ENCODE data around the gene RPL36A. TPM values are rescaled to one million over a fixed set of nuclear protein-coding genes. Genes with fewer than 3 reads are reported as not detected.
A peak's percentile ranks its signal among the peaks of the same experiment; 100 is the strongest.

The RPL36A gene
- total and polyA plus RNA-seq, 10 of the 15 experiments (the other 5 are each of a cell fraction or from before 2014, with no cell fraction given) = 425 to 4,528 (median 3,270) TPM

GRCh38 chrX:101390664-101391525 is at the start of gene RPL36A (continued):
- no peak for TF ChIP-seq IRF5 (IDR thresholded peaks at IDR 0.05; ENCODE audit: borderline replicate concordance)
- TF ChIP-seq KDM1A (IDR thresholded peaks at IDR 0.05; ENCODE audit: borderline replicate concordance) = no peak
- no peak for TF ChIP-seq WRNIP1 (IDR thresholded peaks at IDR 0.05; ENCODE audit: borderline replicate concordance, low read depth, low read length)
- no peak for TF ChIP-seq USF2 (IDR thresholded peaks at IDR 0.05; ENCODE audit: borderline replicate concordance, low read depth, low read length)
- peak; percentile 40 for TF ChIP-seq RELA (IDR thresholded peaks at IDR 0.05; ENCODE audit: borderline replicate concordance, partially characterized antibody)
- peak in 1 of 2 experiments; percentile 44; a peak in 2 of 3 replicates for TF ChIP-seq EGR1 (IDR thresholded peaks at IDR 0.05; ENCODE audit: borderline replicate concordance in 1 of 2, low read depth in 2 of 2, low read length in 2 of 2)
- no peak for TF ChIP-seq NFYA (IDR thresholded peaks at IDR 0.05; ENCODE audit: borderline replicate concordance, low read depth, low read length)
- peak; percentile 28; the same call in 1 of the 2 replicates for TF ChIP-seq TCF12 (IDR thresholded peaks at IDR 0.05; ENCODE audit: low read depth, low read length)
- TF ChIP-seq HCFC1 (IDR thresholded peaks at IDR 0.05; ENCODE audit: low read length) = peak; percentile 48
- TF ChIP-seq CBX3 (IDR thresholded peaks at IDR 0.05; ENCODE audit: borderline replicate concordance, low read depth) = no peak
- peak; percentile 78 for TF ChIP-seq MYC (IDR thresholded peaks at IDR 0.05; ENCODE audit: insufficient read depth, insufficient read length, insufficient replicate concordance, low read length, severe bottlenecking)
- TF ChIP-seq JUNB (IDR thresholded peaks at IDR 0.05) = no peak
- peak; percentile 64 for TF ChIP-seq YY1 (IDR thresholded peaks at IDR 0.05; ENCODE audit: low read depth, low read length)
- TF ChIP-seq PML (IDR thresholded peaks at IDR 0.05; ENCODE audit: low read length) = peak; percentile 97
- peak; percentile 48; the same call in 1 of the 2 replicates for TF ChIP-seq CREB1 (IDR thresholded peaks at IDR 0.05; ENCODE audit: low read depth)
- no peak for TF ChIP-seq ZNF24 (IDR thresholded peaks at IDR 0.05)
- TF ChIP-seq NR2F1 (conservative IDR thresholded peaks at IDR 0.05) = 0 out of 2 replicates have a peak, but pooled peaks have one; percentile 35
- TF ChIP-seq MAX (IDR thresholded peaks at IDR 0.05; ENCODE audit: low read depth, low read length) = peak; percentile 90
- TF ChIP-seq KLF5 (IDR thresholded peaks at IDR 0.05; ENCODE audit: partially characterized antibody) = no peak
- TF ChIP-seq RFX5 (IDR thresholded peaks at IDR 0.05; ENCODE audit: low read depth, low read length) = 0 out of 2 replicates have a peak, but pooled peaks have one; percentile 22
- 0 out of 2 replicates have a peak, but pooled peaks have one; percentile 43 for TF ChIP-seq IRF4 (IDR thresholded peaks at IDR 0.05; ENCODE audit: low read depth, low read length)
- TF ChIP-seq SIN3A (IDR thresholded peaks at IDR 0.05; ENCODE audit: low read depth, low read length) = peak; percentile 84; the same call in 1 of the 2 replicates
- TF ChIP-seq SMAD1 (IDR thresholded peaks at IDR 0.05; ENCODE audit: low read depth, partially characterized antibody) = peak; percentile 65
- peak; percentile 52 for TF ChIP-seq HDAC6 (IDR thresholded peaks at IDR 0.05; ENCODE audit: unreplicated experiment)
- TF ChIP-seq SREBF2 (IDR thresholded peaks at IDR 0.05; ENCODE audit: low read length) = no peak
- peak; percentile 99 for TF ChIP-seq POLR2AphosphoS5 (IDR thresholded peaks at IDR 0.05; ENCODE audit: low read length)
- TF ChIP-seq SMARCA5 (IDR thresholded peaks at IDR 0.05) = 0 out of 2 replicates have a peak, but pooled peaks have one; percentile 68
- peak; percentile 62; the same call in 1 of the 2 replicates for TF ChIP-seq ZBED1 (IDR thresholded peaks at IDR 0.05; ENCODE audit: borderline replicate concordance)

Measured in GM12878 (cell line).